IPS DF 4.7 (cell line): ENCODE measurements around the gene ANKRD33B.
A peak's percentile ranks its signal among the peaks of the same experiment; 100 is the strongest.

Experiments
- DNase-seq: peaks from one replicate; pipeline ENCODE4 v3.0.0-alpha.2; 2013; ENCODE audit warnings: low spot score; ENCODE audit errors: extremely low read depth

Gene ANKRD33B

GRCh38 chr5:10578293-10578665 lies 14.4 kb downstream of the ANKRD33B start:
- no peak for DNase-seq

GRCh38 chr5:10578869-10579268 lies 15.0 kb downstream of the ANKRD33B start:
- DNase-seq: no peak

GRCh38 chr5:10579536-10580521 lies 16.0 kb downstream of the ANKRD33B start:
- DNase-seq: no peak

GRCh38 chr5:10580531-10581423 lies 16.9 kb downstream of the ANKRD33B start:
- no peak for DNase-seq

- no peak for DNase-seq
These were observed 17.5 kb downstream of the ANKRD33B start for GRCh38 chr5:10581424-10581748.

- no peak for DNase-seq
These were observed 18.1 kb downstream of the ANKRD33B start for GRCh38 chr5:10581867-10582511.

- no peak for DNase-seq
These were observed 18.6 kb downstream of the ANKRD33B start for GRCh38 chr5:10582512-10582897.

GRCh38 chr5:10583663-10584572 lies 20.0 kb downstream of the ANKRD33B start:
- DNase-seq: no peak

- DNase-seq: no peak
These were observed 21.0 kb downstream of the ANKRD33B start for GRCh38 chr5:10584714-10585517.

GRCh38 chr5:10585518-10585915 lies 21.6 kb downstream of the ANKRD33B start:
- DNase-seq: no peak

GRCh38 chr5:10586008-10586407 lies 22.1 kb downstream of the ANKRD33B start:
- no peak for DNase-seq

GRCh38 chr5:10586555-10586954 lies 22.7 kb downstream of the ANKRD33B start:
- no peak for DNase-seq

GRCh38 chr5:10588109-10588775 lies 24.4 kb downstream of the ANKRD33B start:
- no peak for DNase-seq

GRCh38 chr5:10588779-10589447 lies 25.0 kb downstream of the ANKRD33B start:
- DNase-seq: no peak

- DNase-seq: peak; percentile 58
These were observed 26.5 kb downstream of the ANKRD33B start for GRCh38 chr5:10590226-10590999.

GRCh38 chr5:10591159-10591558 lies 27.3 kb downstream of the ANKRD33B start:
- no peak for DNase-seq

GRCh38 chr5:10591966-10592365 lies 28.1 kb downstream of the ANKRD33B start:
- no peak for DNase-seq

GRCh38 chr5:10592601-10593000 lies 28.7 kb downstream of the ANKRD33B start:
- DNase-seq: no peak
